ENCODE measurements around the gene MICU1. TPM values are rescaled to one million over a fixed set of nuclear protein-coding genes. Genes with fewer than 3 reads are reported as not detected.

MICU1 gene
- total and polyA plus RNA-seq, 10 of the 15 experiments (the other 5 are each of a cell fraction or from before 2014, with no cell fraction given), result 18.2 to 36.4 (median 22.2) TPM

GRCh38 chr10:72344932-72345331 is 280.9 kb downstream of the MICU1 start (continued):
- TF ChIP-seq NFYA (IDR thresholded peaks at IDR 0.05; ENCODE audit: borderline replicate concordance, low read depth, low read length) (no peak), PAX8 (IDR thresholded peaks at IDR 0.05) (no peak), USF2 (IDR thresholded peaks at IDR 0.05; ENCODE audit: borderline replicate concordance, low read depth, low read length) (no peak), SMC3 (IDR thresholded peaks at IDR 0.05; ENCODE audit: borderline replicate concordance, low read length) (no peak), E2F4 (IDR thresholded peaks at IDR 0.05; ENCODE audit: low read depth, low read length) (no peak), BCLAF1 (IDR thresholded peaks at IDR 0.05) (no peak), RFX5 (IDR thresholded peaks at IDR 0.05; ENCODE audit: low read depth, low read length) (no peak), EGR1 (IDR thresholded peaks at IDR 0.05; ENCODE audit: borderline replicate concordance in 1 of 2, low read depth in 2 of 2, low read length in 2 of 2) (peak in 1 of 2 experiments; percentile 57; a peak in 1 of 3 replicates), CREB1 (IDR thresholded peaks at IDR 0.05; ENCODE audit: low read depth) (no peak), POLR2AphosphoS5 (IDR thresholded peaks at IDR 0.05; ENCODE audit: low read length) (no peak), DPF2 (IDR thresholded peaks at IDR 0.05) (0 out of 2 replicates have a peak, but pooled peaks have one; percentile 27), ZBTB33 (IDR thresholded peaks at IDR 0.05) (no peak), CHD4 (IDR thresholded peaks at IDR 0.05) (no peak)

Data from GM12878 (cell line).